CD4-positive, alpha-beta T cell treated with Interleukin-4 for 1 hour (primary cell): ENCODE measurements around the gene B4GALT1.

Source experiments
- DNase-seq, 2 donors: peaks; one replicate each; pipeline ENCODE4 v3.0.0-alpha.2; 2020 to 2022

Gene B4GALT1

GRCh38 chr9:33139421-33140228 is 27.5 kb downstream of the B4GALT1 start:
- DNase-seq, result no peak

GRCh38 chr9:33138768-33139167 is 28.4 kb downstream of the B4GALT1 start:
- DNase-seq, result no peak

DNA sequence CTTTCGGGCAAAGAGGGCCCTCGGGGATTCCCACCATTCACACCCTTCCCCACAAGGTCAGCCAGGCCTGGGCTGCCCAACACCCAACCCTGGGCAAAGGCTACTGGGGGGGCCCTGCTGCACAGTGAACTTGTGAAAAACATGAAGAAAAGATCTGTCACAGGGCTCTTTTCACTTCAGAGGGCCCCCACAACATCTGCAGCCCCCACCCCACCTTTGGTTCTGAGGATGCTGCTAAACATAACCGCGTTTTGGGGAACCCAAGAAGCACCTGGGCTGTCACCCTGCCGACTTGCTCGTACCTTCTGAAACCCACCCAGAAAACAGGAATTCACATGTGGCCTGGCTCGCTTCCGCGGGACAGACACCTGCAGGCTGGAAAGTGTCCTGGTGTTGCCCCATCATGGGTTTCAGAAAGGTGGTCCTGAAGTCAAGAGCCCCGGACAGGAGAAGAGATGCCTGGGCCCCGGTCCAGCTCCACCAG is 29.3 kb downstream of the B4GALT1 start:
- no peak for DNase-seq

- no peak for DNase-seq
Observed at GRCh38 chr9:33136721-33137670, 30.1 kb downstream of the B4GALT1 start.

DNA sequence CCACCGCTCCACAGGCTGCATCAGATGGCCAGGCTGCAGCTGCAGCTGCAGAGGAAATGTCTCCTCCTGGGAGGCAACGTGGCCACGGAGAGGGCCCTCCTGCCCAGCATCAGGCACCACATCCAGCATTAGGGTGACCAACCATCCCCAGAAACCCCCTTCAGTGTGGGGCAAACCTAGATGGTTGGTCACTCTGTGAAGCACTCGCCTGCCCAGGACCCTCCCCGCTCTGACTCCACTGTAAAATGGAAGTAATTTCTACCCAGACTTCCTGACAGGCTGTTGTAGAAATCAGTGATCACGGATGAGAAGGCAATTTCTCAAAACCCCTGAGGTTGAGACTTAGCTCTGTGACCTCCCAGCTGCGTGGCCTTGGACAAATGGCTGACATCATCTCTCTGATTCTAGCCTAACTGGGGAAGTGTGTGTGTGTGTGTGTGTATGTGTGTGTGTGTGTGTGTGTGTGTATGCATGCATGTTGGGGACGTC is 31.6 kb downstream of the B4GALT1 start:
- peak in 1 of 2 donors; percentile 48 for DNase-seq

- no peak for DNase-seq
Observed at GRCh38 chr9:33135031-33135461, 32.1 kb downstream of the B4GALT1 start.

DNA sequence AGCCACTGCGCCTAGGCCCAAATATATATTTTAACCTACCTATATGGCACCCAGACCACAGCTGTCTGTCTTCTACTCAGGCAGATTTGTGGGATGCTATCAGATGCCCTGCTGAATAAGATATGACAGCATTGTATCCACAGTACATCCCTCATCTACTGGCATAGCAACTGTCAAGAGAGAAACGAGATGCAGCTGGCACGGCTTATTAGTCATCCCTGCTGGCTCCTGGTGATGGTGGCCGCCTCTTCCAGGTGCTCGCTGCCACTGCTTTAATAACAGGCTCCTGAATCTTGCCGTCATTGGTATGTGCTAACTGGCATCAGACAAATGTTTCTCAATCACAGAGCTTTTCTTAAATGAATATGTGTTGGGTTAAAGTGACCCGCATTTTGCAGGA is 34.0 kb downstream of the B4GALT1 start:
- DNase-seq, result no peak

DNA sequence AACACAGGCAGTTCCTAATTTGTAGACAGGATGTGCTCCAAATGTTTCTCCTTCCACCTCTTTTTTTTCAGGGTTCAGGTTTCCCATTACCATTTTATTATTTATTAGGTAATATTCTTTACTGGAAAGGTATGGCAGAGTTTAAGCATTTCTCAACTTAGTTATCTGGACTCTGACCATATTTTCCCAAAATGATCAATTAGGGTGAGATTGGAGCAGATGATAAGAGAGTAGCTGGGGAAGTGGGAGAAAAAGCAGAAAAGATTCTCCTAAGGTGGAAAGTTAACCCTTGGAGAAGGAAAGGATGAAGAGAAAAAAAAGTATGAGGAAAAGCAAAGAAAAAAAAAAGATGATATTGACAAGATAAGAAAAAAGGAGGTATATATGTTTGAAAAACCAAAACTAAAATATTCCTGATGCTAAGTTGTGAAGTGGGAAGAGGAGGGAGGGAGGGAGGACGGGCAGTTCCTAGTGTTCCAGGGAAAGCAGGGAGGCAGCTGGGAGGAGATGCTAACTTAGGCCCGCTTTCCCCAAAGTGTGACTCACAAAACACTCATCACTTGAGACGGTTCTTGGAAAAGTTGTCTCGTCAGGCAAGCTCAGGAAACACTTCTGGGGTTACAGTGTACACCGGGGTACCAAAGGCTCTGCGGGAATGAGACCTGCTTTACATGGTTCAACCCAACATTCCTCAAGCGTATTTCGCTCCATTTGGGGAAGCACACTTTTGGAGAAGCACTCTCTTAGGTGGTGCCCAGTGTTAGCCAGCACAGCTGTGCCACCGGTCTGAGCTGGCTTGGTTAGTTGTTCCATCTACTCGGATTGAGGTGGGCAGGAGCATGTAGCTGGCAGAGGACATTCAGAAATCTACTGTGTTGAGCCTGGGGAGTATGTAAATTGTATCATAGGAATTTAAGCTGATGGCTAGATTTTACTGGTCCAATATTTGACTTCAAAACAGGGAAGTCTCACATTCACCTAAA is 35.1 kb downstream of the B4GALT1 start:
- DNase-seq, result no peak

DNA sequence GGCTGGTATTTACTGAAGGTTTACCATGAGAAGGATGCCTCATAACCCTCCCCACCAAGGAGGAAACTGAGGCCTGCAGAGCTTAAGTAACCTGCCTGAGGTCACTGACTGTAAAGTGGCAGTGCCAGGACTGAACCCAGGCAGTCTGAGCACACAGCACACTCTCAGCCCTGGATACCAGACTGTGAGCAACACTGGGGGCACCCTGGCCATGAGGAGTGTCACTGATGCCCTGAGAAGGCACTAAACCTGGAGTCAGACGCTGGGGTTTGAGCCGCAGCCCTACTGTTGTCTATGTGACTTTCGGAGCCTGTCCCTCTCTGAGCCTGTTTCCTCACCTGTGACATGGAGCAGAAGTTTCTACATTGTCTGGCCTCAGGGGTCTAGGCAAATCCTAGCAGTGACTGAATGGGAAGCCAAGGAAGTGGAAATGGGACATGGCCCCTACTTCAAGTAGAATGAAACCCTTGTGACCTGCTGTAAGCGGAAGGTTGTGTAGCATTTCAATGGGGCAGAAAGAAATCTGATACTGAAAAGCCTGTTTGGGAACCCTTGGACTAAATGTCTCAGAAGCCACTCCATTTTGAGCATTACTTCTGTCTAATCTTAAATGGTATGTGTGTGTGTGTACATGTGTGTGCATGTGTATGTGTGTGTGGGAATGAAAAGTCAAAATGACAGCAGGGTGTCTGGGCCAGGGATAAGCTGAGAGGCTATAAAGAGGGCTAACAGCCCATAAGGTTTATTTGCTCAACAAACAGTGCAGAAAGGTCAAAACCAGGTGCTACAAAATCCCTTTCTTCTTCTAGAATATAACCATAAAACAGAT is 36.0 kb downstream of the B4GALT1 start:
- DNase-seq, result no peak

DNA sequence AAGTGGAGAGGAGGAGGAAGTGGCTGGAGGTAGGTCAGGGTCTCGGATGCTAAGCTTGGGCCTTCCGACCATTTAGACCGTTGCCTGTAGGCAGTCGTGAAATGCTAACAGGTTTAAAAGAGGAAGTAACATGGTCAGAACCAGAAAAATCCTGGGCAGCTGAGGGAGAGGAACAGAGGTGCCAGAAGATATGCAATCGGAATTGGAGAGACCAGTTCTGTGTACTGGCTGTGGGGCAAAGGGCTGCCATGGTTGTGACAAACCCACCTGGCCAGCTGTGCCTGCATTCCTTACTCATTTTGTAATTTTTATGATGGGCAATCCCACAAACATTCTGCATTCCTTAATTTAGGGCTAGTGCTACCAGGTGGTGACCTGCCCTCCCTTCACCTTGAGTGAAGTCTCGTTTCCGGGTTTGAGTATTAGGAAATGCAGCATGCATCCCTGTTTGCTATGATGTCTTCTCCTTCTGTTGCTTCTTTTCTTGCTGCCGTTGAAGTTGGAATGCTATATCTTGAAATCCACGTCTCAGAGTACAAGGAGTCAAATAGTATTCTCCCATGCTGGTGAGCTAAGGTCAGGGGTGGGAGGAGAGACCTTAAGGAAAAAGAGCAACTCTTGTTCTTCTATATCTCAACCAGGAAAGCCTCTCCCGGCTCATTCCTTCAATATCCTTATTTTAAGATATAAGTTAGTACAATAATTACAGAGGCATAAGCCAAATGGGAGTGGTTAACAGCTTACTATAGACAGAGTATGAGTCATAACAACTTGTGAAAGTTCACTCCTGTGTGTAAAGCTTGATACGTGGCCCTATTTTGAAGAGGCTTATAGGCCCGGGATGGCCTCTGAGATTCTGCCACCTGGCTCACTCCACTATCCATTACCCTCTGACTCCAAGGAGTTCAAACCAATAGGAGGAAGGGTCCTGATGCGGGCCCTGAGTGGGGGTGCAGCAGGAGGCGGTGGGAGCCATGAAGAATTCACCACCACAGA is 37.0 kb downstream of the B4GALT1 start:
- peak in 1 of 2 donors; percentile 45 for DNase-seq

DNA sequence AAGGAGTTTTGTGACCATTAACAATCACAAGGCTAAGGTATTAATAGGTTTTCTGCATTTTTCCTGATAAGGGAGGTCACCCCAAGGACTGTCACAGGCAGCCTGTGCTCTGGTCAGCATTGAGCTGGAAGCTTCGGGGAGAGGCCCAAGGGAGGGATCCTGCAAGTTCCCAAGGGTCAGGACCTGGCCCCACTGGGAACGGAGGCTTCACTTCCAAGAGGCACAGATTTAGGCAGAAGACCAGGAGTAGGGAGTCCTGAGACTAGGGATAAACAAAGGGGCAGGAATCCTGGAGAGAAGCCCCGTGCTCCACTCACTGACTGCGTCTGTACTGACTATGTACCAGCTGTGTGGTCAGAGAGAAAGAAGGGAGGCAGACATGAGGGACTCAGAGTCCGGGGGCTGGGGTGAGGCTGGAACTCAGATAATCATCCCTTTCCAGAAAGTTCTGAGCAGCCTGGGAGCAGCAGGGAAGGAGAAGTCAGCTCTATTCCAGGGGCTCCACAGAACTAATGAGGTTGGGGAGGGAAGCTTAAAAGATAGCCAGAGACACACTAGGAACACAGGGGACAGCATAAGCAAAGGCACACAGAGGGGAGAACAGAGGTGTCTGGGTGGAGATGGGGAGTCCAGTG is 37.8 kb downstream of the B4GALT1 start:
- no peak for DNase-seq

DNA sequence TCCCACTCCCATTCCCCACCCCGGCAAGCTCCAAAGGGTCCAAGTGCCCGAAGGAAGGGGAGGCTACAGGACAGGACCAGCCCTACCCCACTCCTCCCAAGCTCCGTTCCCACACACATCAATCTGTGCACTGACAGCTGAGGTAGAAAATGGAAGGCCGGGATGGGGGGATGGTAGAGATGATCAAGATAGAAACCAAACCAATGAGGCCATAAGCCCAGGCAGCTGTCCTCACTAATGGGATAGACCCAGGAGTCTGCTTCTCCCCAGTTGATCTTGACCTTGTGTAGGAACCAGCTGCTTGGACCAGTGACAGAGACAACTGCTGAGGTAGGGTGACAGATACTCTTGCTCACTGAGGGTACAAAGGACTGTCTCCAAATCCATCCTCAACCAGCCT is 38.6 kb downstream of the B4GALT1 start:
- DNase-seq, result no peak

DNA sequence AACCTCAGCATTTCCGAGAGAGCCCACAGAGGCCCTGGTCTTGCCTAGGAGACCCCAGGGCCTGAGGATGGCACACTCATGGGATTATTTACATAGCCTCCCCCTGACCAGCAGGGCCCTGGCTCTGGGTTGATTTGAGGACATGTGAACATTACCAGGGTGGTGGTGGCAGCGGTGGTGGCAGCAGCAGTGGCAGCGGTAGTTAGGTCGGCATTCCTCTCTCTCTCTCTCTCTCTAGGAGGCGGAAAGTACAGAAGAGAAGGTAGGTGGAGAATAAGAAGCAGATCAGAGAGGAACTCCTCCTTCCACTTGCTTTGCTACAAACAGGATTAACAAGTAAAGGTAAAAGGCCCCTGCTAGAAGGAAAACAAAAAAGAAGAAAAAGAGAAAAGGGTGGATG is 39.3 kb downstream of the B4GALT1 start:
- no peak for DNase-seq

DNA sequence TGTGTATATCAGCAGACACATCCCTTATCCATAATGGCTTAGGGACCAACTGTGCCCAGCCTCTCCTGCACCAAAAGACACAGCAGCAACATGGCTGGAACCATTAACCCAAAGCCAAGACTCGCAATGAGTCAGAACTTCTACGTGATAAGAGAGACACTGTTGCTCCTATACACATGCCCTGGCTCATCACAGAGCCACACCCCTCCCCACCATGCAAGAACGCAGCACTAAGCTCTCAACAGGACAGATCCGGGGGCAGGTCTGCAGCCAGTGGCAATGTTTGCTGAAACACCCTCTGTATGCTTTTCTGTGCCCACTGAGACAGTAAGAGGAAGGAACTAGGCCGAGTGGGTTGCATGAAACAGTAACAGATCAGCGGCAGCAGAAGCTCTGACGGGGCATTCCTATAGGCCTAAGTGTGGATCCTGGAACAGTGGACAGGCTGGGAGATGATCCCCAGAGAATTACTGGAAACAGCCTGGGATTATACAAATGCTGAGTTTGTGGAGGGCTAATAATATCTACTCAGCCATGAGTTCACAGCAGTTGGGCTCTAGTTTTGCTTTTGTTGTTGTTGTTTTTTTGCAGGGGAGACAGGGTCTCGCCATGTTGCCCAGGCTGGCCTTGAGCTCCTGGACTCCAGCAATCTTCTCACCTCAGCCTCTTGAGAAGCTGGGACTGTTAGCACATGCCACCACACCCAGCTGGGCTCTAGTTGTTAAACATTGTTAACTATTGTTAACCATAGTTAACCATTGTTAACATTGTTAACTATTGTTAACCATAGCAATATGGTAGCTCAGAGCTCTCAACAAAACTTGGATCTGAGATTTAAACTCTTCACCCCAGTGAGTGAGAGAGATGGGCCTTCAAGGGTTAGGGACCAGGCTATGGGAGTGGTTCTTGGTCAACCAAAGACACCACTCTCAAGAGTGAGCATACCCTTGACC is 41.0 kb downstream of the B4GALT1 start:
- peak in 1 of 2 donors; percentile 65 for DNase-seq

GRCh38 chr9:33125461-33125860 is 41.7 kb downstream of the B4GALT1 start:
- no peak for DNase-seq

- peak in 1 of 2 donors; percentile 63 for DNase-seq
Observed at GRCh38 chr9:33124751-33125381, 42.3 kb downstream of the B4GALT1 start.

DNA sequence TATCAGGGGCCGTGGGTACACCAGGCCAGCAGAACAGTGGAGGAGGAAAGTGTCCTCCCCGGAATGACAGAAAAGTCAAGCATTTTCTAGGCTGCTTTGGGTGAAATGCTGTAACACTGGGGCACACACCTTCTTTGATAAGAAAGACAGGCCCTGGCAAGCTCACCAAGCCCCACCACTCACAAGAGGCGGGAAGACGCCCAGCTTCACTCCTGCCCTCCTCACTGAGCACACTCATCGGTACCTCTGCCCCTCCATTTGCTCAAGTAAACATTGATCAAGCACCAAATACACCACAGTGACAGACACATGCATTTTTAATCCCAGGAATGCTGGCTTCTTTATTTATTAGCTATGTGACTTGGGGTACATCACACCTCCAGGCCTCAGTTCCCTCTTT is 43.1 kb downstream of the B4GALT1 start:
- DNase-seq, result no peak
